ENCODE results near the gene LILRA6.
"Not testable (repeated sequence)": the region's sequence is repeated elsewhere in the genome, so short reads cannot be mapped to it uniquely, and the experiment has no call there.

LILRA6 gene

DNA sequence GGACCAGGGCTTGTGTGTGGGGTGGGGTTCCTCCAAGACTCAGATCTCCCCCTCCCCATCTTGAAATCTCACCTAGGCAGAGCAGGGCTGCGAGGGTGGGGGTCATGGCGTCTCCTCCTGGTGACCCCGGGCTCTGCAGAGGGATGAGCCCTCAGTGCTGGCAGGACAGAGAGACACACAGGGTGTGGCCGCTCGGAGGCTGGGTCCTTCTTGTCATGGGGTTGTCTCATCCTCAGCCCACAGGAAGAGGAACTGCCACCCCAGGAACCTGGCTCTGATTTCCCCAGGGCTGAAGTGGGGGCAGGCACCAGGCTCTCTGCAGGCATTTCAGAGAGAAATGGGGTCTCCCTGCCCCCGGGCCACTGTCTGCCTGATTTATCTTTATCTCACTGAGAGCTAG is at the start of gene LILRA6:
Gene LILRA6, minus strand, starts transcription at position 145 of the 400 bp plus-strand sequence.
- H3K27ac Mint-ChIP-seq; H3K9me3 Mint-ChIP-seq; H3K4me3 Mint-ChIP-seq; H3K27me3 Mint-ChIP-seq (ENCODE audit: low read depth); H3K36me3 Mint-ChIP-seq (ENCODE audit: low read depth); H3K4me1 Mint-ChIP-seq (ENCODE audit: low read depth): not testable (repeated sequence)

DNA sequence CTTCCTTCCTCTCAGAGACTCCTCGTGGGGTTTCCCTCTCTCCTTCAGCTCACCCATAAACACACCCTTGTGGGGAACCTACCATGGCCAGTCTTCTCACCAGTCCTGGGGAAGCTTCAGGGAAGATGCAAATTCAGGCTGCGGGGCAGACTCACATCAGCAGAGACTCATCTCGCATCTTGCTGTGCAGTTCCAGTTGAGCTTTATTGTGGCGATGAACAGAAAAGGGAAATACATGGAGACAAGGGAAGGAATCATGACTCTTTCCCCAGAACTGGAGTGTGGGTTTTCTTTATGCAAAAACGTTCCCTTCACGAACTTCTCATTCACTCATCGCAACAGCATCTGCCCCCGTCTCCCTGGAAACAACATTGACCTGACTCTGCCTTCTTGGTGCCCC is 46.6 kb upstream of the LILRA6 start:
- H3K4me1 Mint-ChIP-seq (ENCODE audit: low read depth); H3K9me3 Mint-ChIP-seq; H3K4me3 Mint-ChIP-seq; H3K36me3 Mint-ChIP-seq (ENCODE audit: low read depth); H3K27ac Mint-ChIP-seq: not testable (repeated sequence)
- peaks cover 15% of the 10 kb centered on the region for H3K27me3 Mint-ChIP-seq (ENCODE audit: low read depth)

DNA sequence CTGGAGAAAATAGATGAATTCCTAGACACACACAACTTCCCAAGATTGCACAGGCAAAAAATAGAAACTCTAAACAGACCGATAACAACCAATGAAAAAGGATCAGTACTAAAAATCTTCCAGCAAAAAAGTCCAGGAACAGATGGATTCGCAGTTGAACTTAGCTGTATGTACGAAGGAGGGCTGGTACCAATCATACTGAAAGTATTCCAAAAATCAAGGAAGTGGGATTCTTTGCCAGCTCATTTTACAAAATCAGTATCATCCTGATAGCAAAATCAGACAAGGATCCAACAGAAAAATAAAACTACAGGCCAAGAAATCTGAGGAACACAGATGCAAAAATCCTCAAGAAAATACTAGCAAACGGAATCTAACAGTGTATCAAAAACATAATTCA is 44.9 kb upstream of the LILRA6 start:
- Mint-ChIP-seq H3K36me3 (ENCODE audit: low read depth) (no peaks in the 10 kb centered on the region), H3K4me3 (no peak overlapping the region), H3K4me1 (ENCODE audit: low read depth) (peaks cover 4% of the 10 kb centered on the region), H3K9me3 (no peaks in the 10 kb centered on the region), H3K27me3 (ENCODE audit: low read depth) (peaks cover 19% of the 10 kb centered on the region), H3K27ac (no peak overlapping the region)

GRCh38 chr19:54286283-54286682 is 43.7 kb upstream of the LILRA6 start:
- peaks cover 29% of the 10 kb centered on the region for H3K27me3 Mint-ChIP-seq (ENCODE audit: low read depth)
- H3K9me3 Mint-ChIP-seq, H3K4me3 Mint-ChIP-seq: not testable (repeated sequence)

GRCh38 chr19:54285427-54286056 is 43.0 kb upstream of the LILRA6 start:
- not testable (repeated sequence) for H3K4me3 Mint-ChIP-seq; H3K9me3 Mint-ChIP-seq; H3K4me1 Mint-ChIP-seq (ENCODE audit: low read depth); H3K27ac Mint-ChIP-seq; H3K36me3 Mint-ChIP-seq (ENCODE audit: low read depth)
- H3K27me3 Mint-ChIP-seq (ENCODE audit: low read depth) = peaks cover 36% of the 10 kb centered on the region

More at GRCh38 chr19:54286283-54286682, 43.7 kb upstream of the LILRA6 start:
- not testable (repeated sequence) for H3K4me1 Mint-ChIP-seq (ENCODE audit: low read depth); H3K27ac Mint-ChIP-seq; H3K36me3 Mint-ChIP-seq (ENCODE audit: low read depth)

DNA sequence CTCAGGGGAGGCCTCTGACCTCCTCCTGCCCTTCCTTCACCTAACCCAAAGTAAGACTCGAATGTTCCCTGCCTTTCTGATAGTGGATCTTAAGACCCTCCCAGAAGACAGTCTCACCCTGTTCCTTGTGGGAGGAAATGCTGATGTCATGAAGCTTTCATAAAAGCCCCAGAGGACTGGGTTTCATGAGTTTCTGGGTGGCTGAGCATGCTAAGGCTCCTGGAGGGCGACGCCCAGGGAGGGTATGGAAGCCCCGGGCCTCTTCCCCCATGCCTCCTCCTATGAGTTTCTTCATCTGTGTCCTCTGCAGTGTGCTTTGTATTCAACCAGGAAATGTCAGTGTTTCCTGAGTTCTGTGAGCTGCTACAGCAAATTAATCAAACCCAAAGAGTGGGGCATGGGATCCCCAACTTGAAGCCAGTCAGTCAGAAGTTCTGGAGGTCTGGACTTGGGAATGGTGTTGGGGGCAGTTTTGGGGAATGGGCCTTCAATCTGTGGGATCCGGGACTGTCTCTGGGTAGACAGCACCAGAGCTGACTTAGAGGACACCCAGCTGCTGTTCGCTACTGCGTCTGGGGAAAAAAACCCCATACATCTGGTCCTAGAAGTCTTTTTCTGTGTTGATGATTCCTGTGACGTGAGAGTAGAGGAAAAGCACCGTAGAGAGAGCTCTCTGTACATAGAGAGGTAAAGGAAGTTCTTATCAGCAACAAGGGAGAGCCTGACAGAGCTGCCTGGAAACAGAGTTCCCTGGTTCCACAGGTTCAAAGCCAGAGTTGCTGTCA is 40.3 kb upstream of the LILRA6 start:
- H3K4me1 Mint-ChIP-seq (ENCODE audit: low read depth) = peaks cover 4% of the 10 kb centered on the region
- no peak overlapping the region for H3K4me3 Mint-ChIP-seq
- no peaks in the 10 kb centered on the region for H3K36me3 Mint-ChIP-seq (ENCODE audit: low read depth)
- no peak overlapping the region for H3K27ac Mint-ChIP-seq
- peaks cover 36% of the 10 kb centered on the region for H3K27me3 Mint-ChIP-seq (ENCODE audit: low read depth)
- no peaks in the 10 kb centered on the region for H3K9me3 Mint-ChIP-seq

DNA sequence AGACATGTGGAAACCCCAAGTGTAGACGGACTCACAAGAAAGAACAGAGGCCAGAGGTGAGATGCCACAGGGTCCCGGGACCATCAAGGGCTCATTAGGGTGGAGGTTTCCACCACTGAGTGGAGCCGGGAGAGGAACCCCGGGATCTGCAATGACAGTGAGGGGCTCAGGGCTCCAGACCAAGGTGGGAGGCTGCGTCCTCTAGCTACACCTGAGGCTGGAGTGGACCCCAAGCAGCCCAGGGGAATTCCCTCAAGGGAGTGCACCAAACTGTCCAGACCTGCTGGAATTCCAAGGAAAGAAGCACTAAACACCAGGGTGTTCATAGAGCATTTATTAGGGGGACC is 39.1 kb upstream of the LILRA6 start:
- not testable (repeated sequence) for H3K9me3 Mint-ChIP-seq; H3K27ac Mint-ChIP-seq; H3K4me1 Mint-ChIP-seq (ENCODE audit: low read depth); H3K4me3 Mint-ChIP-seq; H3K36me3 Mint-ChIP-seq (ENCODE audit: low read depth)
- peaks cover 31% of the 10 kb centered on the region for H3K27me3 Mint-ChIP-seq (ENCODE audit: low read depth)

DNA sequence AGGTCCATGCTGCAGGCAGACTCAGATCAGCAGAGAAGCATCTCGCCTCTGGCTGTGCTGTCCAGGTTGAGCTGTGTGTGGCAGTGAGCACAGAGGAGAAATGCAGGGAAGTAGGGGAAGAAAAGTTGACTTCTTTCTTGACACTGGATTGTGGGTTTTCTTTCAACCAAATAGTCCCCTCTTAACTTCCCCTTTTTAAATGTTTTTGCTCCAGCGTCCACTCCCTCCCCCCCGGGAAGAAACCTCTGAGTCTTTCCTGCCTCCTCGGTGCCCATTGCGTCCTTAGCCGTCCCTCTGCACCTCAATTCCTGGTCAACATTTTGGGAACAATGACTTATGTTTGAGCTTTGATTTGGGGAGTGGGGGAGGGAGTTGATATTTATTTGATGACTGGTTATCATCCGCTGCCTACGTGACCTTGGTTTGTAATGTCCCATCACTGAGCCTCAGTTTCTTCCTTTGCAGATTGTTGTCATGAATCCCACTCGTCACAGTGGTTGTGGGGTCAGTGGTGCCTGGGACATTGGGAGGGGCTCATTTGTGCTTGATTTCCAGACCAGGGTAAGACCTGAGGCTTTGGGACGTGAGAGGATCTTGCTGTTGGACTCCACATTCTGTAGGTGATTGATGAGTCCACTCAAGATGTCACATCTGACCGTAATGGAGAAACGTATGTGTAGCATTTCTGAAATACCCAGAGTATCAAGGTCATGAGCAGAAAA is 38.6 kb upstream of the LILRA6 start, which contains the start of gene LILRB2:
Gene LILRB2, minus strand, starts transcription at position 104 of the 722 bp plus-strand sequence. CDS start 614 bp downstream, outside the sequence.
- no peaks in the 10 kb centered on the region for H3K9me3 Mint-ChIP-seq
- peaks cover 4% of the 10 kb centered on the region for H3K4me1 Mint-ChIP-seq (ENCODE audit: low read depth)
- H3K27me3 Mint-ChIP-seq (ENCODE audit: low read depth) = peaks cover 30% of the 10 kb centered on the region
- H3K36me3 Mint-ChIP-seq (ENCODE audit: low read depth) = no peaks in the 10 kb centered on the region
- H3K4me3 Mint-ChIP-seq = no peak within 1 kb of the TSS
- no peak within 1 kb of the TSS for H3K27ac Mint-ChIP-seq

GRCh38 chr19:54280441-54280840 is 37.9 kb upstream of the LILRA6 start:
- not testable (repeated sequence) for H3K4me3 Mint-ChIP-seq; H3K9me3 Mint-ChIP-seq; H3K27ac Mint-ChIP-seq; H3K4me1 Mint-ChIP-seq (ENCODE audit: low read depth); H3K36me3 Mint-ChIP-seq (ENCODE audit: low read depth)
- H3K27me3 Mint-ChIP-seq (ENCODE audit: low read depth) = peaks cover 30% of the 10 kb centered on the region

DNA sequence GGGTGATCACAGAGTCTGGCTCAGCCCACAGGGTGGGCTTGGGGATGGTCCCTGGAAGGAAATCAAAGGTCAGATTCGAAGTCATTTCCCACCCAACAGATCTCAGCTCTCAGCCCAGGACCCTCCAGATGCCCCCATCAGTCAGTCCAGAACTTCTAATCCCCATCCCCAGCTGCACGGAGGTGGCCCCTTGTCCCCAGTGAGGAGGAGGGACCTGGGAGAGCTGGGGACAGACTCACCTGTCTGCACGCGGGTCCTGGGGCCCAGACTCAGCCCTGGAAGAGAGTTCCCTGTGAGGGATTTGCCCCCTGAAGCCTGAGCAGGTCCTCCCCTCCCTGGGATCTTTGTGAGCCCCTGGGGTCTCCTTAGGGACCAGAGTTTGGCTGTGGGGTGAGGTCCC is 37.4 kb upstream of the LILRA6 start:
- not testable (repeated sequence) for H3K27ac Mint-ChIP-seq; H3K4me1 Mint-ChIP-seq (ENCODE audit: low read depth); H3K4me3 Mint-ChIP-seq; H3K9me3 Mint-ChIP-seq; H3K36me3 Mint-ChIP-seq (ENCODE audit: low read depth)
- H3K27me3 Mint-ChIP-seq (ENCODE audit: low read depth) = peaks cover 30% of the 10 kb centered on the region

DNA sequence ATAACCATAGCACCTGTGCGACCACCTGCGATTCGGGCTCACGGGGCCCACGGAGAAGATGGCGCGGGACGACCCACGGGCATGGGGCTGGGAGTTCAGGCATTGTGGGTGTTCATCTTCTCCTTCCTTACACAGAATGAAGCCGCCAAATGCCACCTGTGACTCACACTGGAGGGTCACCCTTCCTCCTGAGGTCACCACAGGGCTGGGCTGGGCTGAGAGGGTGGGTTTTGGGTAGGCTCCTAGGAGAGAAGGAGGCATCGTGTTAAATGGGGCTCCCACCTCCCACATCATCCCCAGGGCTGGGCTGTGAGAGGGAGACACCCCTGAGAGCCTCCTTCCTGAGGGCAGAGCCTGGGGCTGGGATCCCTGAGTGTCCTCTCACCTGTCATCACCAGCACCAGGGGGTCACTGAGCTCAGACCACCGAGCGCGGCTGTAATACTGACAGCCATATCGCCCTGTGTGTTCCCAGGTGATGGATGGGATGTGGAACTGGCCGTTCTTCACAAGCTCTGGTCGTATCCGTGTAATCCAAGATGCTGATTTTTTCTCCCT is 36.9 kb upstream of the LILRA6 start:
- Mint-ChIP-seq H3K36me3 (ENCODE audit: low read depth) (no peaks in the 10 kb centered on the region), H3K4me1 (ENCODE audit: low read depth) (peaks cover 4% of the 10 kb centered on the region), H3K27ac (no peak overlapping the region), H3K27me3 (ENCODE audit: low read depth) (peaks cover 26% of the 10 kb centered on the region), H3K4me3 (no peak overlapping the region), H3K9me3 (no peaks in the 10 kb centered on the region)

- not testable (repeated sequence) for H3K4me1 Mint-ChIP-seq (ENCODE audit: low read depth); H3K9me3 Mint-ChIP-seq; H3K27ac Mint-ChIP-seq; H3K4me3 Mint-ChIP-seq; H3K36me3 Mint-ChIP-seq (ENCODE audit: low read depth)
- peaks cover 27% of the 10 kb centered on the region for H3K27me3 Mint-ChIP-seq (ENCODE audit: low read depth)
Measured at GRCh38 chr19:54278571-54279195, 36.1 kb upstream of the LILRA6 start.

GRCh38 chr19:54278056-54278455 is 35.5 kb upstream of the LILRA6 start:
- H3K4me1 Mint-ChIP-seq (ENCODE audit: low read depth); H3K27ac Mint-ChIP-seq; H3K9me3 Mint-ChIP-seq; H3K4me3 Mint-ChIP-seq; H3K36me3 Mint-ChIP-seq (ENCODE audit: low read depth): not testable (repeated sequence)
- peaks cover 23% of the 10 kb centered on the region for H3K27me3 Mint-ChIP-seq (ENCODE audit: low read depth)

GRCh38 chr19:54277111-54277615 is 34.6 kb upstream of the LILRA6 start:
- not testable (repeated sequence) for H3K4me3 Mint-ChIP-seq; H3K4me1 Mint-ChIP-seq (ENCODE audit: low read depth); H3K36me3 Mint-ChIP-seq (ENCODE audit: low read depth); H3K9me3 Mint-ChIP-seq; H3K27ac Mint-ChIP-seq
- peaks cover 20% of the 10 kb centered on the region for H3K27me3 Mint-ChIP-seq (ENCODE audit: low read depth)

Data from T-helper 1 cell treated with Interleukin-12 subunit alpha and Interleukin-12 subunit beta and Interleukin-4 antibody, amounts not matched to agents 30 μg/mL and 1 μg/mL, for 36 hours (primary cell).